CD14-positive monocyte (primary cell): ENCODE measurements around the gene NEO1. TPM values are rescaled to one million over a fixed set of nuclear protein-coding genes. Genes with fewer than 3 reads are reported as not detected.

Experiments
- DNase-seq, 3 donors: peaks; one replicate each; pipeline ENCODE4 v3.0.0-alpha.2; 2011 to 2022
- H2AFZ ChIP-seq: 2 replicates; pipeline ENCODE4 v1.6.0; 2012; ENCODE audit warnings: mild to moderate bottlenecking, low read depth, low read length, inconsistent platforms; ENCODE audit not compliant: insufficient read depth, poor library complexity, severe bottlenecking
- H3K27ac ChIP-seq, 2 donors: 1 replicate in 1 of 2; 2 replicates in 1 of 2; pipeline ENCODE4 v1.5.1; 2012 to 2013; ENCODE audit warnings: low read length in 2 of 2, control low read depth in 1 of 2, inconsistent platforms in 1 of 2, low read depth in 1 of 2, mild to moderate bottlenecking in 1 of 2
- H3K27me3 ChIP-seq, 2 donors: one replicate each; pipeline versions ENCODE4 v1.6.0 to v1.6.1; 2011 to 2013; ENCODE audit warnings: low read length in 2 of 2; ENCODE audit not compliant: control insufficient read depth in 2 of 2, insufficient read depth in 2 of 2
- H3K36me3 ChIP-seq, 2 donors: replicated peaks in 1 of 2; 1 replicate in 1 of 2; 2 replicates in 1 of 2; pipeline versions ENCODE4 v1.5.1 to v1.6.1; 2012 to 2013; ENCODE audit warnings: low read length in 2 of 2, control low read depth in 1 of 2, inconsistent platforms in 1 of 2, mild to moderate bottlenecking in 1 of 2; ENCODE audit not compliant: insufficient read depth in 2 of 2, control insufficient read depth in 1 of 2
- H3K4me1 ChIP-seq, 2 donors: 1 replicate in 1 of 2; 2 replicates in 1 of 2; pipeline versions ENCODE4 v1.5.1 to v1.6.1; 2012 to 2013; ENCODE audit warnings: low read length in 2 of 2, control low read depth in 1 of 2, inconsistent platforms in 1 of 2, mild to moderate bottlenecking in 1 of 2, moderate library complexity in 1 of 2; ENCODE audit not compliant: insufficient read depth in 2 of 2, control insufficient read depth in 1 of 2
- H3K4me2 ChIP-seq: replicated peaks from 2 replicates; pipeline ENCODE3; 2012; ENCODE audit warnings: low read length, moderate library complexity, mild to moderate bottlenecking; ENCODE audit not compliant: poor library complexity, severe bottlenecking; ENCODE audit errors: extremely low read depth
- H3K4me3 ChIP-seq, 3 experiments: fragments of 200-600 bp in 1 of 3; sonication (generic) in 1 of 3; replicated peaks in 1 of 3; 1 replicate in 2 of 3; 2 replicates in 1 of 3; pipeline ENCODE4 v1.5.1; 2011 to 2013; ENCODE audit warnings: low read length in 3 of 3, mild to moderate bottlenecking in 3 of 3, control low read depth in 2 of 3, low read depth in 2 of 3, inconsistent platforms in 1 of 3, moderate library complexity in 1 of 3
- H3K79me2 ChIP-seq: 2 replicates; pipeline ENCODE4 v1.6.0; 2012; ENCODE audit warnings: mild to moderate bottlenecking, control low read depth, inconsistent platforms, low read length, moderate library complexity; ENCODE audit not compliant: insufficient read depth
- H3K9ac ChIP-seq: 2 replicates; pipeline ENCODE4 v1.6.0; 2017; ENCODE audit warnings: low read length, mild to moderate bottlenecking; ENCODE audit not compliant: insufficient read depth, poor library complexity, severe bottlenecking
- H3K9me3 ChIP-seq, 2 donors: replicated peaks in 1 of 2; 1 replicate in 1 of 2; 2 replicates in 1 of 2; pipeline versions ENCODE4 v1.5.1 to v1.6.1; 2012 to 2013; ENCODE audit warnings: low read length in 2 of 2, control low read depth in 1 of 2; ENCODE audit not compliant: control insufficient read depth in 1 of 2, insufficient read depth in 1 of 2
- H4K20me1 ChIP-seq: 2 replicates; pipeline ENCODE4 v1.6.0; 2012; ENCODE audit warnings: mild to moderate bottlenecking, low read length, control low read depth, moderate library complexity; ENCODE audit not compliant: insufficient read depth
- H3K27ac Mint-ChIP-seq, 7 donors: one replicate each; pipeline ENCODE4 v1.8.0; 2020; ENCODE audit warnings: mild to moderate bottlenecking in 7 of 7, mixed read lengths in 7 of 7, moderate library complexity in 6 of 7, inconsistent platforms in 2 of 7
- H3K27me3 Mint-ChIP-seq, 3 donors: one replicate each; pipeline ENCODE4 v1.8.0; 2021 to 2022; ENCODE audit warnings: low read depth in 3 of 3, mild to moderate bottlenecking in 3 of 3, mixed read lengths in 3 of 3, moderate library complexity in 3 of 3, inconsistent platforms in 1 of 3
- H3K36me3 Mint-ChIP-seq, 2 donors: one replicate each; pipeline ENCODE4 v1.8.0; 2020; ENCODE audit warnings: mixed read lengths in 2 of 2, inconsistent platforms in 1 of 2, mild to moderate bottlenecking in 1 of 2
- H3K4me1 Mint-ChIP-seq: one replicate; pipeline ENCODE4 v1.8.0; 2020; ENCODE audit warnings: mild to moderate bottlenecking, mixed read lengths
- H3K4me3 Mint-ChIP-seq, 2 donors: one replicate each; pipeline ENCODE4 v1.8.0; 2020; ENCODE audit warnings: mild to moderate bottlenecking in 2 of 2, mixed read lengths in 2 of 2, moderate library complexity in 1 of 2
- H3K9me3 Mint-ChIP-seq, 7 donors: one replicate each; pipeline ENCODE4 v1.8.0; 2020 to 2022; ENCODE audit warnings: mixed read lengths in 7 of 7, mild to moderate bottlenecking in 6 of 7, moderate library complexity in 6 of 7, inconsistent platforms in 2 of 7
- WGBS: methylation state at CpG from one replicate; pipeline ENCODE4 v1.1.5; 2013; ENCODE audit warnings: missing lambda C conversion rate; ENCODE audit not compliant: insufficient coverage; 5-methylcytosine and 5-hydroxymethylcytosine counted together
- intact Hi-C, 2 donors: fragments of 100-400 bp; cut with micrococcal nuclease; formaldehyde crosslinking; loops; one replicate each; pipeline versions ENCODE4 v1.15.0 to v1.15.1; 2023
- polyA plus RNA-seq, 3 donors: library from polyadenylated mRNA; depleted of rRNA in 1 of 3; unstranded in 2 of 3; stranded (reverse) in 1 of 3; fragments of 300-500 nt in 2 of 3; fragments of >200 nt in 1 of 3; fragmentation: Illumina TruSeq in 2 of 3; gene quantifications; 1 replicate in 2 of 3; 2 replicates in 1 of 3; pipeline ENCODE4 v1.2.3, GENCODE V29; 2012 to 2021
- TF ChIP-seq, protein P1 (sequence below): fragments of 200-600 bp; IDR thresholded peaks from one replicate; pipeline ENCODE4 v1.8.0; 2022; ENCODE audit warnings: antibody characterized with exemption, mild to moderate bottlenecking

NEO1 gene
- polyA plus RNA-seq, 3 donors: 0.03 to 0.06 TPM; not detected in 1

DNA sequence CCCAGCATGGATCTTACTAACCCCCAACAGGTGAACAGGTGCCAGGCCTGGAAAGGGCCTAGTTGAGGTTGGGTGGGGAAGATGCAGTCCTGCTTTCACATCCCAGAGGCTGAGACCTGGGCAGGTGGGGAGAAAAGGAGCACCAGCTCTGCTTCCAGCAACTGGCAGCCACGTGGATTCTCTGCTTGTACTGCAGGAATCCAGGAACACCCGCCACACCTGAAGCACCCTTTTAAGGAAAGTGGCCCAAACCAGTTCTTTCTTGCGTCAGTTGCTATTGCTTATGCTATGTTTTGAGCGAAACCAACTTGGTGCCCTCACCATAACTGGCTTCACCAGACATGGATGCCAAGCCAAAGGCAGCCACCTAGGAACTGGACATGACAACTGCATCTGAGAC, 28.1 kb upstream of the NEO1 start:
- Mint-ChIP-seq H3K36me3 (no peaks in the 10 kb centered on the region), H3K27me3 (peaks cover 20 to 37% (median 32%) of the 10 kb centered on the region in 3 donors), H3K4me3 (no peak overlapping the region), H3K27ac (no peak overlapping the region), H3K4me1 (no peaks in the 10 kb centered on the region), H3K9me3 (no peaks in the 10 kb centered on the region)
- Histone ChIP-seq H3K27me3 (peaks cover 13 to 19% of the 10 kb centered on the region in 2 donors), H3K9ac (no peak overlapping the region), H3K9me3 (no peaks in the 10 kb centered on the region), H3K4me2 (no peak overlapping the region), H3K4me1 (no peaks in the 10 kb centered on the region), H3K36me3 (no peaks in the 10 kb centered on the region), H3K4me3 (no peak overlapping the region), H2AFZ (no peak overlapping the region), H3K79me2 (no peaks in the 10 kb centered on the region), H3K27ac (no peak overlapping the region), H4K20me1 (no peaks in the 10 kb centered on the region)
- WGBS: 92% methylated on average over 4 of the region's 4 CpGs
- DNase-seq: no peak
- intact Hi-C loops: no loop called here
- TF ChIP-seq, protein P1, sequence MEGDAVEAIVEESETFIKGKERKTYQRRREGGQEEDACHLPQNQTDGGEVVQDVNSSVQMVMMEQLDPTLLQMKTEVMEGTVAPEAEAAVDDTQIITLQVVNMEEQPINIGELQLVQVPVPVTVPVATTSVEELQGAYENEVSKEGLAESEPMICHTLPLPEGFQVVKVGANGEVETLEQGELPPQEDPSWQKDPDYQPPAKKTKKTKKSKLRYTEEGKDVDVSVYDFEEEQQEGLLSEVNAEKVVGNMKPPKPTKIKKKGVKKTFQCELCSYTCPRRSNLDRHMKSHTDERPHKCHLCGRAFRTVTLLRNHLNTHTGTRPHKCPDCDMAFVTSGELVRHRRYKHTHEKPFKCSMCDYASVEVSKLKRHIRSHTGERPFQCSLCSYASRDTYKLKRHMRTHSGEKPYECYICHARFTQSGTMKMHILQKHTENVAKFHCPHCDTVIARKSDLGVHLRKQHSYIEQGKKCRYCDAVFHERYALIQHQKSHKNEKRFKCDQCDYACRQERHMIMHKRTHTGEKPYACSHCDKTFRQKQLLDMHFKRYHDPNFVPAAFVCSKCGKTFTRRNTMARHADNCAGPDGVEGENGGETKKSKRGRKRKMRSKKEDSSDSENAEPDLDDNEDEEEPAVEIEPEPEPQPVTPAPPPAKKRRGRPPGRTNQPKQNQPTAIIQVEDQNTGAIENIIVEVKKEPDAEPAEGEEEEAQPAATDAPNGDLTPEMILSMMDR: no peak

DNA sequence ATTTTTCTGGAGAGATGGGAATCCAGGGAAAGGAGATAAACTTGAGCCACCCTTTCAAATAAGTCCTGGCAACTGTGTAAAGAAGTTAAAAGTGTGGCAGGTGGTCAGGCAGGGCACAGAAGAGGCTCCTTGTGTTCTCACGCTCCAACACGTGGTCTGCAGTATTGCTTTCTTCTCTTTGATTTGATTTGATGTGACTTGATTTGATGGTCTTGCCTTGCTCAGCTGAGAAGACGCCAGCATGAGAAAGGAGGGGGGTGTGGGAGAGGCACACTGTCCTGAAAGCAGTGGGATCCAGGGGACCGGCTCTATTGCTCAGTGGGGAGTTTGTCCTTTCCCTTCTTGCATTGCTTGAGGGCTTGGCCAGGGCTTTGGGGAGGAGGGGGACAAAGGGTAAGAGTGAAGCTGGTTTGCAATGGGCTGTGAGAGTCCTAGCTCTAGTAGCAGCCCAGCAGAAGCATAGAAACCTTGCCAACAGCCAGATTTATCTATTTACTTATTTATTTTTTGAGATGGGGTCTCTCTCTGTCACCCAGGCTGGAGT, 25.7 kb upstream of the NEO1 start:
- no peaks in the 10 kb centered on the region for H3K36me3 Mint-ChIP-seq
- intact Hi-C loops: no loop called here
- no peak overlapping the region for H3K27ac Mint-ChIP-seq
- H3K4me1 Mint-ChIP-seq: no peaks in the 10 kb centered on the region
- H3K9me3 Mint-ChIP-seq: no peaks in the 10 kb centered on the region
- peaks cover 17 to 28% (median 22%) of the 10 kb centered on the region in 3 donors for H3K27me3 Mint-ChIP-seq
- H3K4me3 Mint-ChIP-seq: no peak overlapping the region
- Histone ChIP-seq H3K9ac (no peak overlapping the region), H3K9me3 (no peaks in the 10 kb centered on the region), H3K4me1 (no peaks in the 10 kb centered on the region), H3K79me2 (no peaks in the 10 kb centered on the region), H3K27me3 (peaks cover 9 to 11% of the 10 kb centered on the region in 2 donors), H3K36me3 (no peaks in the 10 kb centered on the region), H3K27ac (no peak overlapping the region), H3K4me3 (no peak overlapping the region), H4K20me1 (no peaks in the 10 kb centered on the region), H3K4me2 (no peak overlapping the region), H2AFZ (no peak overlapping the region)
- TF ChIP-seq, protein P1: no peak
- DNase-seq: no peak
- WGBS: 54% methylated on average over 2 of the region's 4 CpGs
